Dendritic cell treated with granulocyte-macrophage colony-stimulating factor and Interleukin-4, amounts not matched to agents 40 ng/mL and 50 ng/mL, for 4 days (primary cell): ENCODE data around the gene ZNRF2.
A peak's percentile ranks its signal among the peaks of the same experiment; 100 is the strongest.
"Not testable (repeated sequence)": the region's sequence is repeated elsewhere in the genome, so short reads cannot be mapped to it uniquely, and the experiment has no call there.

ENCODE experiments used
- H3K27ac Mint-ChIP-seq: one replicate; pipeline ENCODE4 v1.8.0; 2022; ENCODE audit warnings: mild to moderate bottlenecking, mixed read lengths
- H3K27me3 Mint-ChIP-seq: one replicate; pipeline ENCODE4 v1.8.0; 2022; ENCODE audit warnings: mild to moderate bottlenecking, mixed read lengths
- H3K36me3 Mint-ChIP-seq: one replicate; pipeline ENCODE4 v1.8.0; 2022; ENCODE audit warnings: low read depth, mixed read lengths
- H3K4me1 Mint-ChIP-seq: one replicate; pipeline ENCODE4 v1.8.0; 2022; ENCODE audit warnings: low read depth, mixed read lengths
- H3K4me3 Mint-ChIP-seq: one replicate; pipeline ENCODE4 v1.8.0; 2022; ENCODE audit warnings: mild to moderate bottlenecking, moderate library complexity, mixed read lengths
- H3K9me3 Mint-ChIP-seq: one replicate; pipeline ENCODE4 v1.8.0; 2022; ENCODE audit warnings: mixed read lengths
- intact Hi-C: fragments of 100-400 bp; cut with micrococcal nuclease; formaldehyde crosslinking; loops from one replicate; pipeline ENCODE4 v1.15.0; 2022

Gene ZNRF2

DNA sequence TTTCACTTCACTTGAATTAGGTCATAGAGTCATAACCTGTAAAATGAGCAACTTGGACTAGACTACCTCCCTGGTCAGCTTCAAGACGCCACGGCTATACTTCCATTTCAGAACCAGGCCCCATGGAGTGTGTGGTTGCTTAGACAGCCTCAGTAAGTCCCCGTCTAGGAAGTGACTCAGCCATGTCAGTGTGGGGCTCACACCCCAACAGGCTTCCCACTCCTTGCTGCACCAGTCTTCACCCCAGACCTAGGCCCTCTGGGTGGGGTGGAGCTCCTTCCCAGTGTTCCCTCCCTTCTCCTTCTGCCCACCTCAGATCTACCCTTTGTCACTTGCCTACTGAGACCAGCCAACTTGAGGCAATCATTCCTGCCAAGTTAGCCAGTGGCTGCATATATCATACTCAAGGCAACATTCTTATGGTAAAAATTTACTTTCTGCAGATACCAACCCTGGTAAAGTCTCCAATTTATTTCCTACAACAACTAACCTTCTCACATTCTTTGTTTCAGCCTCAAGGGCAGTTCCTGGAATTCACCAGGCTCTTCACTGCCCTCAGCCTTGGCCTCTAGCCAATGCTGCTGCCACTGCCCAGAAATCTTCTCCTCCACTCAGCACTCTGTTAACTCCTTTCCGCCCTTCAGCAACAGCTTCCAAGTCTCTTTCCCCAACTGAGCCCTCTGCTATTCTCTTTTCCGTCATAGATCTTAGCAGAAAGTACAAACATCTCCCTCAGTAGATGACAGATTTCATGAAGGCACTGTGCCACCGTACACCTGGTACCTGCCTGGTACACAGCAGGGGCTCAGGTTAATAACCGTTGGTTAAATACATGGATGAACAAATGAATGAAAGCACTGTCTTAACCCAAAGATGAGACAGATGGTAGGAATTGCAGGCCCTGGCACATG lies 31.3 kb upstream of the ZNRF2 start:
- peak overlapping the region; percentile 85 for H3K27ac Mint-ChIP-seq
- H3K4me1 Mint-ChIP-seq, result peaks cover 73% of the 10 kb centered on the region
- H3K4me3 Mint-ChIP-seq, result no peak overlapping the region
- H3K36me3 Mint-ChIP-seq, result no peaks in the 10 kb centered on the region
- no peaks in the 10 kb centered on the region for H3K27me3 Mint-ChIP-seq
- intact Hi-C loops, result loop anchor here (1.0 kb wide), 1 partner anchor 27 kb away; no protein-coding TSS in a partner anchor
- H3K9me3 Mint-ChIP-seq, result no peaks in the 10 kb centered on the region

- Mint-ChIP-seq H3K36me3 (no peaks in the 10 kb centered on the region), H3K27ac (peak overlapping the region; percentile 85), H3K9me3 (no peaks in the 10 kb centered on the region), H3K4me3 (no peak overlapping the region), H3K27me3 (no peaks in the 10 kb centered on the region), H3K4me1 (peaks cover 69% of the 10 kb centered on the region)
- intact Hi-C loops, result loop anchor here (1.0 kb wide), 1 partner anchor 27 kb away; no protein-coding TSS in a partner anchor
Observed at GRCh38 chr7:30253796-30254165, 30.6 kb upstream of the ZNRF2 start.

- H3K9me3 Mint-ChIP-seq, result no peaks in the 10 kb centered on the region
- H3K27ac Mint-ChIP-seq, result peak overlapping the region; percentile 14
- no peaks in the 10 kb centered on the region for H3K27me3 Mint-ChIP-seq
- no peaks in the 10 kb centered on the region for H3K36me3 Mint-ChIP-seq
- intact Hi-C loops, result no loop called here
- peaks cover 64% of the 10 kb centered on the region for H3K4me1 Mint-ChIP-seq
- no peak overlapping the region for H3K4me3 Mint-ChIP-seq
Observed at GRCh38 chr7:30254248-30254647, 30.1 kb upstream of the ZNRF2 start.

DNA sequence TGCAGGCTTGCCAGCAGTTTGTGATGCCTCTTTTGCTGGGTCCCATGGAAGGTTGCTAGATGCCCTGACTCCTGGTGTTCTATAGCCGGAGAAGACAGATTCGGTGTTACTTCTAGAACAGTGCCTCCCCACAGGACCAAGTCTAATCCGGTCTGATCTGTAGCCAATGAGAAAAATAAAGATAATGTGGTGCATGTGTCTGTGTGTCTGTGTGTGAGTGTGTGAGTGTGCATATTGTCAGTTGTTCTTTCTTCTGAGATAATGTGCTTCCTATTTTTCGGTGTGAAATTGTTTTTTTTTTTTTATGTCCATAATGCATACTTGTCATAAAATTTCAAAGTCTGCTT lies 29.7 kb upstream of the ZNRF2 start:
- intact Hi-C loops, result no loop called here
- Mint-ChIP-seq H3K27ac (peak overlapping the region; percentile 14), H3K4me3 (no peak overlapping the region), H3K9me3 (no peaks in the 10 kb centered on the region), H3K27me3 (no peaks in the 10 kb centered on the region), H3K4me1 (peaks cover 59% of the 10 kb centered on the region), H3K36me3 (no peaks in the 10 kb centered on the region)

DNA sequence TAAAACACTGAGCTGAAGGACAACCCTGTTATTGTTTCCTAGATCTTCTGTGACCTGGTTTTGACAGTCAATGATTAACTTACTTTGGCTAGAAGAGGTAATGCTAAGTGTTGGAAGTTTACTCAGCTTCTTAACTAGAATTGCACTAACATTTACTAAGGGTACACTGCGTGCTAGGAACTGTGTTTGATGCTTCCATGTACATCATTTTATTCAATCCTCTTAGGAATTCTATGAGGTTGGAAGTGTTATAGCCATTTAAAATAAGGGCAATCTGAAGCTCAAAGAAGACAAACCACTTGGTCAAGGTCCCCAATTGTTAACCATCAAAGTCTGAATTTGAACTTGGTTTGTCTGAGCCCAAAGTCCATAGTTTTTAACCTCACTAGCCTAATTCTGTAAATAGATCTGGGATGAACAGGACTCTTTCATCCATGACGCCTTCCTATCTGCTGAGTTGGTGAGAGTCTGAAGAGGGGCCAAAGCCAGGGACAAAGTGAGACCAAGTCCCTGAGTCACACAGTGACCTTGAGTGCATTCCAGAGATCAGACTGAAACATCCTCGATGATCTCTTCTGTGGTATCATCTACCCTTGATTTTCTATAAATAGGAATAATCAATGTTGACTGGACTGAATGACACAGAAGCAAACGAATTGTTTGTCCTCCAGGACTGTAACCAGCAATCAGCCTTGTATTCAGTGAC lies 29.2 kb upstream of the ZNRF2 start:
- intact Hi-C loops, result no loop called here

GRCh38 chr7:30256349-30256858 lies 28.0 kb upstream of the ZNRF2 start:
- Mint-ChIP-seq H3K4me3 (no peak overlapping the region), H3K27me3 (no peaks in the 10 kb centered on the region), H3K36me3 (no peaks in the 10 kb centered on the region), H3K9me3 (no peaks in the 10 kb centered on the region), H3K27ac (no peak overlapping the region), H3K4me1 (peaks cover 47% of the 10 kb centered on the region)
- intact Hi-C loops, result no loop called here

More for the DNA sequence above, 29.2 kb upstream of the ZNRF2 start:
- Mint-ChIP-seq H3K36me3 (no peaks in the 10 kb centered on the region), H3K9me3 (no peaks in the 10 kb centered on the region), H3K4me3 (no peak overlapping the region), H3K4me1 (peaks cover 56% of the 10 kb centered on the region), H3K27me3 (no peaks in the 10 kb centered on the region), H3K27ac (peak overlapping the region; percentile 30)

DNA sequence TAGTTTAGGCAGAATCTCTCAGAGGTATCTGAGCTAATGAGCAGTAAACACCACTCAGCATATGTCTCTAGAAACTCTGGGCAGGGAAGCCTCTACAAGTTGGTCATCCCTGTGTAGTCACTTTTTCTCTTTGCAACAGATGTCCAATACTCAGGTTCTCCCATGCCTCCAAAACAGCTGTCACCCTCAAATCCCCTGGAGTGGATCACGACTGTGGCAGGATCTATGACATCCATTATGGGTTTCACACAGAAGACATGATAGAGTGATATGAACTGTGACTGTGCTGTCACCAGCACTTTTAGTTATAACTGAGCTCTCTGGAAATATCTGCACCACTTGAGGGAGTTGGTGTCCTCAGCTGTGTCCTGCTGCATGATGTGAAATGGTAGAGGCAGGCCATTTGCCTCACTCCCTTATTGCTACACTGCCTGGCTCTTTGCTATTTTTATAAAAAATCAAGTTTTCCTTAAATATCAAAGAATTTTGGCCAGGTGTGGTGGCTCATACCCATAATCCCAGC lies 24.1 kb upstream of the ZNRF2 start:
- intact Hi-C loops, result no loop called here
- Mint-ChIP-seq H3K4me3 (no peak overlapping the region), H3K36me3 (no peaks in the 10 kb centered on the region), H3K4me1 (peaks cover 14% of the 10 kb centered on the region), H3K27ac (no peak overlapping the region), H3K9me3 (no peaks in the 10 kb centered on the region), H3K27me3 (no peaks in the 10 kb centered on the region)

DNA sequence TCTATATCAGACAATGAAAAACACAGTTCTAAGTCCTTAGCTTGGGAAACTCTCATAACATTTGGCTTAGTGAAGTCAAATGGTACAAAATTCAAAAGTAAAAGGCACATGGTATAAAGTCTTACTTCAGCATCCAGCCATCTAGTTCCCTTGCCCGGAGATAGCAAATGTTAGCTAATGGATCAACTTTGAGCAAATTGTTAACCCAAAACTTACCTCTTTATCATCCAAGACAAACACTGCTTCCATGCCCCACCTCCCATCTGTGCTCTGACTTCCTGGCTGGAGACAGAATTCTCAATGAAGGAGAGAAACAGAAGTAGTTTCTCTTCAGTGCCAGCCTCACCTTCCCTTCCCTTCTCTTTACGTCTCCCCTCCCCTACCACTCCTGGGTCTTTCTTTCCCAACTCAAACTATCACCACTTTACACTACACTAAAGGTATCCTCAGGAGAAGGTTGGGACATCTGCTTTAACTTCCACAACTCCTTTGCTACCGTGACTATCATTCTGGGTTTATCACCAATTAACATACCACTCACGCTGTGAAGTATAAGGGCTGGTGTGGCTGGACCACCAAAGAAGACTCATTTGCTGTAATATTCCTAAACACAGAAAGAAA lies 21.2 kb upstream of the ZNRF2 start:
- no peaks in the 10 kb centered on the region for H3K36me3 Mint-ChIP-seq
- H3K4me1 Mint-ChIP-seq, result peaks cover 5% of the 10 kb centered on the region
- H3K4me3 Mint-ChIP-seq, result no peak overlapping the region
- H3K27me3 Mint-ChIP-seq, result no peaks in the 10 kb centered on the region
- no peaks in the 10 kb centered on the region for H3K9me3 Mint-ChIP-seq
- H3K27ac Mint-ChIP-seq, result no peak overlapping the region
- intact Hi-C loops, result no loop called here

DNA sequence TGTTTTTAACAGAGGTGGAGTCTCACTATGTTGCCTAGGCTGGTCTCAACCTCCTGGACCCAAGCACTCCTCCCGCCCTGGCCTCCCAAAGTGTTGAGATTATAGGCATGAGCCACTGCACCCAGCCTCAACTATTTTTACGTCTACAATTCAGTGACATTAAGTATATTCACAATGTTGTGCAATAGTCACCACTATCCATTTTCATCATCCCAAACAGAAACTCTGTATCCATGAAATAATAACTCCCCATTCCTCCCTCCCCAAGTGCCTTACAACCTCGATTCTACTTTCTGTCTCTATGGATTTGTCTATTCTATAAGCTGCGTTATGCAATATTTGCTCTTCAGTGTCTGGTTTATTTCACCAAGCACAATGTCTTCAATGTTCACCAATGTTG lies 20.3 kb upstream of the ZNRF2 start:
- Mint-ChIP-seq H3K36me3 (no peaks in the 10 kb centered on the region), H3K9me3 (no peaks in the 10 kb centered on the region), H3K27ac (no peak overlapping the region), H3K4me1 (peaks cover 5% of the 10 kb centered on the region), H3K4me3 (no peak overlapping the region), H3K27me3 (no peaks in the 10 kb centered on the region)
- intact Hi-C loops, result no loop called here

GRCh38 chr7:30265189-30265588 lies 19.2 kb upstream of the ZNRF2 start:
- H3K9me3 Mint-ChIP-seq, H3K4me1 Mint-ChIP-seq, intact Hi-C loops, H3K36me3 Mint-ChIP-seq, H3K27ac Mint-ChIP-seq, H3K4me3 Mint-ChIP-seq, H3K27me3 Mint-ChIP-seq: not testable (repeated sequence)

- Mint-ChIP-seq H3K27ac (no peak overlapping the region), H3K36me3 (no peaks in the 10 kb centered on the region), H3K4me3 (no peak overlapping the region), H3K9me3 (no peaks in the 10 kb centered on the region), H3K27me3 (no peaks in the 10 kb centered on the region), H3K4me1 (peaks cover 5% of the 10 kb centered on the region)
- intact Hi-C loops, result no loop called here
Observed at GRCh38 chr7:30266686-30267085, 17.7 kb upstream of the ZNRF2 start.

- Mint-ChIP-seq H3K36me3 (no peaks in the 10 kb centered on the region), H3K27ac (no peak overlapping the region), H3K4me1 (no peaks in the 10 kb centered on the region), H3K27me3 (no peaks in the 10 kb centered on the region), H3K9me3 (no peaks in the 10 kb centered on the region), H3K4me3 (no peak overlapping the region)
- intact Hi-C loops, result no loop called here
Observed at GRCh38 chr7:30268586-30268985, 15.8 kb upstream of the ZNRF2 start.

DNA sequence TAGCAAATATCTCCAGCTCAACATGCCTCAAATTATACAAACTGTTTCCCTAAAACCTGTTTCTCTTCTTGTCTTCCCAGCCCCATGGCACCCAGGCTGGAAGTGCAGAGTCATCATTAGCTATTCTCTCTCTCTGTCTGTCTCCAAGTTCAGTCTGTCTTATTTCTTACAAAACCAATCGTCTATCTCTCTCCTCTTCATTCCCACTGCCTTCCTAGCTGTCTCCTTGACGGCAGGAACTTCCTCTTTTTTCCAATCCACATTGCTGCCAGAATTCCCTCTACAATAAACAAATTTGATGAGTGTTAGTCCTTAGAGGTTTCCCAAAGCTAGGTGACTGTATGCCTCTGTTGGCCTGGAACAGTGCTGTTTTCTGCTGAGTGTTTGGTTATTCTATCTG lies 14.9 kb upstream of the ZNRF2 start:
- H3K9me3 Mint-ChIP-seq, result no peaks in the 10 kb centered on the region
- H3K27ac Mint-ChIP-seq, result no peak overlapping the region
- H3K4me3 Mint-ChIP-seq, result no peak overlapping the region
- H3K36me3 Mint-ChIP-seq, result no peaks in the 10 kb centered on the region
- H3K27me3 Mint-ChIP-seq, result no peaks in the 10 kb centered on the region
- H3K4me1 Mint-ChIP-seq, result no peaks in the 10 kb centered on the region
- intact Hi-C loops, result no loop called here

DNA sequence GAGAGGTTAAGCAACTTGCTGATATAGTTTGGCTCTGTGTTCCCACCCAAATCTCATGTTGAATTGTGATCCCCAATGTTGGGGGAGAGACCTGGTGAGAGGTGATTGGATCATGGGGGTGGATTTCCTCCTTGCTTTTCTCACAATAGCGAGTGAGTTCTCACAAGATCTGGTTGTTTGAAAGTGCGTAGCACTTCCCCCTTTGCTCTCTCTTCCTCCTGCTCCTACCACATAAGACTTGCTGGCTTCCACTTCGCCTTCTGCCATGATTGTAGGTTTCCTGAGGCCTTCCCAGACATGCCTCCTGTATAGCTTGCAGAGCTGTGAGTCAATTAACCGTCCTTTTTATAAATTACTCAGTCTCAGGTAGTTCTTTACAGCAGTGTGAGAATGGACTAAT lies 13.5 kb upstream of the ZNRF2 start:
- H3K27me3 Mint-ChIP-seq, result no peaks in the 10 kb centered on the region
- intact Hi-C loops, result loop anchor here (5.0 kb wide), 1 partner anchor 109 kb away; no protein-coding TSS in a partner anchor
- no peaks in the 10 kb centered on the region for H3K36me3 Mint-ChIP-seq
- no peak overlapping the region for H3K4me3 Mint-ChIP-seq
- H3K9me3 Mint-ChIP-seq, result no peaks in the 10 kb centered on the region
- peak overlapping the region; percentile 31 for H3K27ac Mint-ChIP-seq
- no peaks in the 10 kb centered on the region for H3K4me1 Mint-ChIP-seq
